ENCODE data around the gene DDHD1.

Gene DDHD1

GRCh38 chr14:53022593-53022992 is 130.5 kb downstream of the DDHD1 start:
- DNase-seq (ENCODE audit: low read depth) = no peak
- H3K4me3 ChIP-seq (ENCODE audit: low read depth, low read length) = no peak overlapping the region
- no peak for TF ChIP-seq CTCF (IDR thresholded peaks at IDR 0.05; ENCODE audit: insufficient read depth, low read depth, low read length, missing control alignments)

GRCh38 chr14:53020193-53020932 is 132.8 kb downstream of the DDHD1 start:
- no peak overlapping the region for H3K4me3 ChIP-seq (ENCODE audit: low read depth, low read length)
- no peak for DNase-seq (ENCODE audit: low read depth)
- TF ChIP-seq CTCF (IDR thresholded peaks at IDR 0.05; ENCODE audit: insufficient read depth, low read depth, low read length, missing control alignments) = no peak

- TF ChIP-seq CTCF (IDR thresholded peaks at IDR 0.05; ENCODE audit: insufficient read depth, low read depth, low read length, missing control alignments) = no peak
- H3K4me3 ChIP-seq (ENCODE audit: low read depth, low read length) = no peak overlapping the region
- no peak for DNase-seq (ENCODE audit: low read depth)
Measured at GRCh38 chr14:53019406-53019805, 133.7 kb downstream of the DDHD1 start.

- no peak for TF ChIP-seq CTCF (IDR thresholded peaks at IDR 0.05; ENCODE audit: insufficient read depth, low read depth, low read length, missing control alignments)
- no peak for DNase-seq (ENCODE audit: low read depth)
- H3K4me3 ChIP-seq (ENCODE audit: low read depth, low read length) = no peak overlapping the region
Measured at GRCh38 chr14:53017837-53018236, 135.3 kb downstream of the DDHD1 start.

GRCh38 chr14:53016919-53017318 is 136.2 kb downstream of the DDHD1 start:
- no peak for TF ChIP-seq CTCF (IDR thresholded peaks at IDR 0.05; ENCODE audit: insufficient read depth, low read depth, low read length, missing control alignments)
- no peak for DNase-seq (ENCODE audit: low read depth)
- H3K4me3 ChIP-seq (ENCODE audit: low read depth, low read length) = no peak overlapping the region

GRCh38 chr14:53016491-53016890 is 136.6 kb downstream of the DDHD1 start:
- TF ChIP-seq CTCF (IDR thresholded peaks at IDR 0.05; ENCODE audit: insufficient read depth, low read depth, low read length, missing control alignments) = no peak
- H3K4me3 ChIP-seq (ENCODE audit: low read depth, low read length) = no peak overlapping the region
- DNase-seq (ENCODE audit: low read depth) = no peak

- no peak for TF ChIP-seq CTCF (IDR thresholded peaks at IDR 0.05; ENCODE audit: insufficient read depth, low read depth, low read length, missing control alignments)
- no peak for DNase-seq (ENCODE audit: low read depth)
- no peak overlapping the region for H3K4me3 ChIP-seq (ENCODE audit: low read depth, low read length)
Measured at GRCh38 chr14:53011053-53011462, 142.1 kb downstream of the DDHD1 start.
